Stimulated activated effector memory CD8-positive, alpha-beta T cell treated with anti-CD3 and anti-CD28 coated beads, Interleukin-12 subunit alpha, Interleukin-12 subunit beta, amount 100 ng/mL, for 72 hours (primary cell): ENCODE measurements around the gene IGSF1.
"Not testable (repeated sequence)": the region's sequence is repeated elsewhere in the genome, so short reads cannot be mapped to it uniquely, and the experiment has no call there.

Experiments used
- ATAC-seq: fragments of 150-1000 bp; cut with Tn5 transposase; 2 replicates; pipeline ENCODE4 v1.10.0; 2021
- DNase-seq, 2 donors: peaks; one replicate each; pipeline ENCODE4 v3.0.0; 2021 to 2022; ENCODE audit warnings: low spot score in 2 of 2
- H3K27ac Mint-ChIP-seq: one replicate; pipeline ENCODE4 v1.8.0; 2022; ENCODE audit warnings: mild to moderate bottlenecking, mixed read lengths
- H3K36me3 Mint-ChIP-seq: one replicate; pipeline ENCODE4 v1.8.0; 2022; ENCODE audit warnings: mild to moderate bottlenecking, mixed read lengths
- H3K4me1 Mint-ChIP-seq: one replicate; pipeline ENCODE4 v1.8.0; 2022; ENCODE audit warnings: mixed read lengths
- H3K4me3 Mint-ChIP-seq: one replicate; pipeline ENCODE4 v1.8.0; 2022; ENCODE audit warnings: mild to moderate bottlenecking, mixed read lengths
- H3K9me3 Mint-ChIP-seq: one replicate; pipeline ENCODE4 v1.8.0; 2022; ENCODE audit warnings: mixed read lengths

IGSF1 gene

DNA sequence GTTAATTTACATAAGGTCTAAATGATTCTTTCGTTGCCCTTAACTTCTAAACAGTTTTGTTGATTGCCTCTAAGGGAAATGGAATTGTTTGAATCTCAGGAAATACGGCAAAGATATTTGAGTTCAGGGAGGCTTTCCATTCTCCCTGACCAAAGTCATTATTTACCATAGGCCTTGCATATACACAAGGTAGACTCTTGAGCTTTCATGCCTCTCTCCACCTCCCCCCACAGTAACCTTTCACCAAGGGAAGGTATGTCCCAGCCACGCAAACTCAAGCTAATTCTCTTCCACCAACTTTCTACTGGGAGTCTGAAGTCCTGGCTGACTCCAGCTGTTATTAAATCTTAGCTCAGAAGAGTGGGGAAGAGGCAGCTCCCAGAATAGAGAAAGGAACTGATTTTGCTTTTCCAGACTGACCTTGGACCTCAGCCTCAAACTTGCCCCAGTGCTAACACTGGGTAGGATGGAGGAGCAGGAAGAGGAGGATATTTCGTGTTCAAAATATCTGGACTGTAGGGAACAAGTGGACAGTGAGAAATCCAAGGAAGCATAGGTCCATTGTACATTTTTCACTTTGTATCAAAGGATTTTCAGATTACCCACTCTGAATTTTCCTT lies 1.4 kb downstream of the IGSF1 start:
- Mint-ChIP-seq H3K4me3 (no peak overlapping the region), H3K4me1 (no peaks in the 10 kb centered on the region), H3K9me3 (no peaks in the 10 kb centered on the region), H3K27ac (no peak overlapping the region), H3K36me3 (no peaks in the 10 kb centered on the region)
- DNase-seq, result no peak
- ATAC-seq, result no peak

DNA sequence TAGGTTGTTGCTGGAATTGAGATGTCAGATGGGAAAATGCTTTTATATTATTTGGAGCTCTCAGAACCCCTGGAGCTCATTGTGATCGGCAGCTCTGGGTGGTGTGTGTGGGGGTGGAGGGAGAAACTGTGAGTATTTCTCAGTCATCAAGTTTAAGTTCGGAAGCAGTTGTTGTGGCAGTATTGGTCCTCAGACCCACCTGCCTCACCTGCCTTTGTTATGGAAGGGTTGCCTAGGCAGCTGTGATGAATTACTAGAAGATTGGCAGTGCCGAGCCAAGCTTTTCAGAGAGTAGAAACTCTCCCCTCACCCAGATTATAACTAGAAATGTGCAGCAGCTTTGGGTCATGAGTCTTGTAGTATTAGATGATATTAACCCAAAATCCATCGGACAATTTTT lies 9.5 kb downstream of the IGSF1 start:
- Mint-ChIP-seq H3K9me3 (no peaks in the 10 kb centered on the region), H3K4me3 (no peak overlapping the region), H3K27ac (no peak overlapping the region), H3K4me1 (no peaks in the 10 kb centered on the region), H3K36me3 (no peaks in the 10 kb centered on the region)
- ATAC-seq (no peak), DNase-seq (no peak)

DNA sequence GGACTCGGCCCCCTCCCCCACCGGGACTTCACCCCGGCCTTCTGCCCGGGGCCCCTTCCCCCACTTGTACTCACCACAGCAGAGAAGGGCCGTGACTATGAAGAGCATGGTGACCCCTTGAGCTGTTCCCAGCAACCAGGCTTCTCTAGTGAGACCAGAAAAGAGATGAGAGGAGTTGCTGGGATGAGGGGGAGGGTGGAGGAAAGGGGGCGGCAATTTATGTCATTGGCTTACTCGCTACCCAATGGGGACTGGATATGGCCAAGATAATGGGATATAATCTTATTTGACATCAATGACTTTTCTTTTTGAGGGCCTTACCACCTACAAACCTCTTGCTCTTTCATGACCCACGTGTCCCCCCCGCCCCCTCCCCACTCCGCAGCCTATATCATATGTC lies 9.9 kb downstream of the IGSF1 start:
- H3K27ac Mint-ChIP-seq, result no peak overlapping the region
- H3K4me1 Mint-ChIP-seq, result no peaks in the 10 kb centered on the region
- no peak for DNase-seq

DNA sequence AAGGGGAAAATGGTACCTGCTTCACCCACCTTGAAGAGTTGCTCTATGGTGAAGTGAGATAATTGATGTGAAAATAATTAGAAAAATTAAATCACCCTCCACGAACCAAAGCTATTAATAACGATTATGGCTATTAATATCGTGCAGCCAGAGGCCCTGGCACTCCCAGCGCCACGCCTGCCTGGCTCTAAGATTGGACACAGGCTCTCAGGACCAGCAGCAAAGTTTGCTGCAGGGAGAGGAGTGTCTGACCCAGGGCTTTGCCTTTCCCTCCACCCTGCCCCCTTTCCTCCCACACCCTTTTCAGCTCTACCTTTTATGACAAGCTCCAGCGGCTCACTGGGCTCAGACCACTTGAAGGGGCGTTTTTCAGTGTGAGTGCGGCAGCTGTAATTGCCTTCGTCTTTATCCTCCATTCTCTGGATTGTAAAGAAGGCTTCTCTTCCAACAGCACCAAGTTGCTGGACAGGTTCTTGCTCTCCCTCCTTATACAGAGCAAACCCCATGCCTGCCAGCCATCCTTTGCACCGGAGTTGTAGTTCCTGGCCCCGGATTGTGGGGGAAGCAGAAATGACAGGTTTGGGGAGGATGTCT lies 11.5 kb downstream of the IGSF1 start:
- Mint-ChIP-seq H3K36me3 (no peaks in the 10 kb centered on the region), H3K9me3 (no peaks in the 10 kb centered on the region), H3K4me1 (no peaks in the 10 kb centered on the region), H3K4me3 (no peak overlapping the region), H3K27ac (no peak overlapping the region)
- ATAC-seq (no peak), DNase-seq (no peak)

More for the DNA sequence above, 9.9 kb downstream of the IGSF1 start:
- no peaks in the 10 kb centered on the region for H3K36me3 Mint-ChIP-seq
- no peak overlapping the region for H3K4me3 Mint-ChIP-seq
- no peaks in the 10 kb centered on the region for H3K9me3 Mint-ChIP-seq
- no peak for ATAC-seq

DNA sequence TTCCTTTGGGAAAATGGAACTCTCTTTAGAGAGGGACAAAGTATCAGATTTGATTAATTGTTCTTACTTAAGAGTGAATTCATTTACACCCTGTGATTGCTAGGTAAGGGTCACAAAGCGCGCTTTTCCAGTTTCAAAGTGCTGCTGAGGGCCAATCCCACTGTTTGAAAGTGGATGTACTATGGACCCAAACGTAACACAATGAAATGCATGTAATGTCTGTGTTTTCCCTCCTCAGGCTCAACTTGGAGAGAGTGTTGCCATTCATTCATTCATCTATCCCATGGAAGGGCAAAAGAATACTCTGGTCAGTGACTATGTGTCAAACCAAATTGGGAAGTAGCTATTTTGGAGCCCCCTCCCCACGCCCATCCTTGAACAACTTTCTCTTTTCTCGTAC lies 16.1 kb downstream of the IGSF1 start:
- Mint-ChIP-seq H3K27ac (no peak overlapping the region), H3K9me3 (no peaks in the 10 kb centered on the region), H3K4me1 (no peaks in the 10 kb centered on the region), H3K36me3 (no peaks in the 10 kb centered on the region), H3K4me3 (no peak overlapping the region)
- DNase-seq (no peak), ATAC-seq (no peak)

DNA sequence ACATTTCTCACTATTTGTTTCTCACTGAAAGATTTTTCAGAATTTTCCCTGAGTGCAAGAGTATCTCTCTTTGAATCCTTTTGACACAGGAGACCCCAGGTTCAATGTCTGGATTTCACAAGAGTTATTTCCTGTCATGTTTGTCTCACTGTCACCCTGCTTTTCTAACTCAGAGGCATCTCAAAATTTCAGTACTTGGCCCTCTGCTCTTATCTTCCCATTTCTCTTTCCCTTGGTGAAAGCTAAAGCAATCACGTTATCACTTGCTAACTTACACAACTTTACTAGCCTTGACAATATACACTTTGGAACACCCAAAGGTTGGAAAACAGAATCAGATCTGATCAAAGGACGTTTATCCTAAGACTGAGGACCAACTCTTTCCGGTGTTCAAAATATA lies 17.3 kb downstream of the IGSF1 start:
- Mint-ChIP-seq H3K4me1 (no peaks in the 10 kb centered on the region), H3K9me3 (no peaks in the 10 kb centered on the region), H3K27ac (no peak overlapping the region), H3K4me3 (no peak overlapping the region), H3K36me3 (no peaks in the 10 kb centered on the region)
- DNase-seq, result no peak
- ATAC-seq, result no peak

DNA sequence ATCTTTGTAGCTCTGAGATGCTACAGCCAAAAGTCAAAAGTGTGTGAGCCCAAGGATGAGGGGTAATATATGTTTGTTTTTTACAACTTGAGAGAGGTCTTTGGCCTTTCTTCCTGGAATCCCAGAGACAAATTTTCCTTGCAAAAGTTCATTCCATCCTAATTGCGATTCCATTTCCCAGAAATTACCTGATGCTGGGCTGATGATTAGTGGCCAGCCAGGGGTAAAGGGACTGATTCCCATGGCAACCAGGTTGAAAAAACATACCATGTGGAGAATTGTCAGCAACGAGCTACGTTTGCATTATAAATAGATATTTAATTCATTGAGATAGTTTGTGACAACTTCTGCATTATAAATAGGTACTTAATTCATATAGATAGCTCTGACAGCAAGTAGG lies 17.8 kb downstream of the IGSF1 start:
- no peak for ATAC-seq
- Mint-ChIP-seq H3K4me3 (no peak overlapping the region), H3K27ac (no peak overlapping the region)

DNA sequence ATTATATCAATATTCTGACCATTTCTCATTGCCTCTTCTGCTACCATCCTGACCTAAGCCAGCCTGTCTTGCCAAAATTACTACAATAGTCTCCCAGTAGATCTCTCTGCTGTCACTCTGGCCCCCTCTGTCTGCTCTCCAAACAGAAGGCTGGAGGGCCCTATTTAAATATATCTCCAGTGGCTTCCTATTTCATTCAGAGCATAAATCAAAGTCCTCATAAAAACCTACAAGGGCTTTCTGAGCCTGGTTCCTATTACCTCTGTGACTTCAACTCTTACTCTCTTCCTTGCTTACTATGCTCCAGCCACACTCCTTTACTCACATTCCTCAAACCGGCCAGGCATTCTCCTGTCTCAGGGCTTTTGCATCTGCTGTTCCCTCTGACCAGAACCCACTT lies 19.0 kb downstream of the IGSF1 start:
- no peaks in the 10 kb centered on the region for H3K9me3 Mint-ChIP-seq
- no peak for DNase-seq
- H3K4me3 Mint-ChIP-seq, result no peak overlapping the region
- ATAC-seq, result no peak
- H3K36me3 Mint-ChIP-seq, result no peaks in the 10 kb centered on the region
- H3K27ac Mint-ChIP-seq, result no peak overlapping the region
- H3K4me1 Mint-ChIP-seq, result no peaks in the 10 kb centered on the region

More for the DNA sequence above, 17.8 kb downstream of the IGSF1 start:
- Mint-ChIP-seq H3K9me3 (no peaks in the 10 kb centered on the region), H3K4me1 (no peaks in the 10 kb centered on the region), H3K36me3 (no peaks in the 10 kb centered on the region)
- DNase-seq, result no peak

DNA sequence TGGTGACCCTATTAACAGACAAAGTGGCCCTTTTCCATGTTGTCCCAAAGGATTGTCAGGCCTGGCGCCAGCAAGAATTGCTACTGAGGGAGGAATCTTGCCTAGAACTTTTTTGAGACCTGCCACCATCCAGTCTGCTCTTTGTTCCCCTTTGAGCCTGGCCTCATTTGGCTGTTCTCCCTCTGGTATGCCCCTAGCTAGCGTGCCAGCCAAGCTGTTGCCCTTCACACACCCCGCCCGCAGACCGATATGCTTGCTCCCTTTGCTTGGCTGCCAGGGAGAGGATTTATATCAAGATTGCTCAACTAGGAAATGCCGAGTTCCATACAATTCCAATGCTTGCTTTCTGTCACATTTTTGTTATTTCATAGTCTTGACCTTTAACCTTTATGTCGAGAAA lies 24.4 kb downstream of the IGSF1 start:
- no peaks in the 10 kb centered on the region for H3K36me3 Mint-ChIP-seq
- no peak for DNase-seq
- no peak for ATAC-seq
- no peak overlapping the region for H3K4me3 Mint-ChIP-seq
- no peaks in the 10 kb centered on the region for H3K9me3 Mint-ChIP-seq
- no peaks in the 10 kb centered on the region for H3K4me1 Mint-ChIP-seq
- H3K27ac Mint-ChIP-seq, result no peak overlapping the region

DNA sequence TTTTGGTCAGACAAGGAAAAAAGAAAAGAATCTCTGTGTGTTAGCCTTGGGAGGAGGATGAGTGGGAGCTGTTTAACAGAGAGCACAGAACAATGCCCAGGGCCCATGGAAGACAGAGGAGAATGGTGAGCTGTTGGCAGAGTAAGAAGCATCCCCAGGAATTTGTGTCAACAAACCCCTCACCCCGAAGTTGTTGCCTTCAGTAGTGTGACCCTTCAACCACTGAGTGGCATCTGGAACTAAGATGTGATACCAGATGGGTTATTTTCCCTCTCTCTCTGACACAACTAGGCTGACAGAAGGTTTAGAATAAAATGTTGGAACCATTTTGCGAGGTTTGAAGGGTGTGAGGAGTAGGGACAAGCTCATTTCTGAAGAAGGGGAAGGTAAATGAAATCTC lies 25.1 kb downstream of the IGSF1 start:
- H3K9me3 Mint-ChIP-seq, result no peaks in the 10 kb centered on the region
- no peak for DNase-seq
- H3K4me3 Mint-ChIP-seq, result no peak overlapping the region
- H3K36me3 Mint-ChIP-seq, result no peaks in the 10 kb centered on the region
- no peak for ATAC-seq
- no peaks in the 10 kb centered on the region for H3K4me1 Mint-ChIP-seq
- H3K27ac Mint-ChIP-seq, result no peak overlapping the region

DNA sequence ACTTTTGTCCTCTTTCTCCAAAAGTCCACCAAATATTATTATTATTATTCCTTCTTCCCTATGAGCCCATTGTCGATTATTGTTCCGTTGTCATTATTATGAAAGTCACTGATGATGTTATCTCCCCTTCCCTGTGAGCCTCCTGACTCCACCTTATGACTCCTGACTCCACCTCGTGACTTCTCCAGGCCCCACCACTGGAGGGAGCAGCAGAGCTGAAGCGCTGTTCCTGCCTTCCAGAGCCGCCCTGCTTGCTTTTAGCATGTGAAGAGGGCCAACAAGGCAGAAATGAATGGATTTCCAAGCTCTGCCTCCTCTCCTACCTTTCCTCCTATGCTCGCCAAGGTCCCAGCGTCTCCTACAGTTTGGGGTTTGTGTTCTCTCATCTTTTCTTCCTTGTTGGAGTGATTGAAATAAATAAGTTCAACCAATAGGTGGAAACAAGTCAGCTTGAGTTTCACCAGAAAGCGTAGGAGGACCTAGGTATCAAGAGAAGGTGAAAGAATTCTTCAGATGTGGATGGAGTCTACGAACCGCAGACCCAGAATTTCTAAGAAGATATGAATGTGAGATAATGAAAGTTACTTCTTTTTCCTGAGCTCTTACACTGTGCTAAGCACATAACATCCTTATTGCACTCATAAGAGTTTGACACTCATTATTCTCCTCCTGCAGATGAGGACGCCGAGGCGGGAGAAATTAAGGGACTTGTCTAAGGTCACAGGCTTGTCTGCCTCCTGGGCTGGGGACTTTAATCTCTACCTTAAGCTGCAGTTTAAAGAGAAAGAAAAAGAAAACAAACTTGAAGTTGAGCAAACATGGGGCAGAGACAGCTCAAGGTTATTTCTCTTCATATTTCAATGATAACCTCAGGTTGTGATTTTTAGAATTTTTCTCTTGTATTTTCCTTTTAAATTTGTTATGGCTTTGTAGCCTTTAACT lies 26.1 kb downstream of the IGSF1 start:
- Mint-ChIP-seq H3K4me1 (no peaks in the 10 kb centered on the region), H3K36me3 (no peaks in the 10 kb centered on the region), H3K27ac (no peak overlapping the region), H3K9me3 (no peaks in the 10 kb centered on the region), H3K4me3 (no peak overlapping the region)
- ATAC-seq, result no peak
- DNase-seq, result no peak

DNA sequence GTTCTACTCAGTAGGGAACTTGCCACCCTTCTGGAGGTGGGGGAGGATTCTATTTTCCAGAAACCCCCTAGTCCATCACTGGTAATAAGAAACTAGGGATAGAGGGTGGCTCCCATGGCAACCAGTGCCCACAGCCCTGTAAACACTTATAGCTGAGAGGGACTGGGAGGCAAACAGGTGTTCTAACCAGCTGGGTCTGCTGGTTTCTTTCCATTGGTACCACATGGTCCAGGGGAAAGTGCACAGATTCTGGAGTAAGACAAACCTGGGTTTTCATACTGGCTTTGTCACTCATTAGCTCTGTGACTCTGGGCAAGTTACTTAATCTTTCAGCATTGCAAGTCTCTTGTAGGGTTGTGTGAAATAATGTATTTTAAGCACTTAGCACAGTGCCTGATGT lies 26.9 kb downstream of the IGSF1 start:
- H3K9me3 Mint-ChIP-seq, result no peaks in the 10 kb centered on the region

DNA sequence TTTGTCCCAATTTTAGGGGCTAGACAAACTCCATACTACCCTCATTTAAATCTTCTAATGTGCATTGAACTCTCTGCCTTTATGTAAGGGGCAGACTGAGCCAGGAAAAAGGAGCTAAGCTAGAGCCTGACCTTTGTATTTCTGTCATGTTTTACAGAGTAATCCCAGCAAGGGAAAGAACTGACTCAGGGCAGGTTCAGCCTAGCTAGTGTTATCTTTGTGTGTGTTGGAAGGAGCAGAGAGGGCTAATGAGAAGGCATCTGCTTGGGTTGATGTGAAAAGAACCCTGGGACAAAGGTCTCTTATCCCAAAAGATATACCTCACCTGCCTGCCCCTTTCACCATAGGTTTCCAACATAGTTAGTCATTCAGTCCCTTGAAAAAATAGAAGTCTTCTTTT lies 31.7 kb downstream of the IGSF1 start:
- no peak for ATAC-seq
- Mint-ChIP-seq H3K36me3 (no peaks in the 10 kb centered on the region), H3K9me3 (no peaks in the 10 kb centered on the region), H3K4me3 (no peak overlapping the region), H3K4me1 (no peaks in the 10 kb centered on the region), H3K27ac (no peak overlapping the region)
- DNase-seq, result no peak

More for the DNA sequence above, 26.9 kb downstream of the IGSF1 start:
- ATAC-seq (no peak), DNase-seq (no peak)
- Mint-ChIP-seq H3K27ac (no peak overlapping the region), H3K4me3 (no peak overlapping the region), H3K4me1 (no peaks in the 10 kb centered on the region), H3K36me3 (no peaks in the 10 kb centered on the region)

DNA sequence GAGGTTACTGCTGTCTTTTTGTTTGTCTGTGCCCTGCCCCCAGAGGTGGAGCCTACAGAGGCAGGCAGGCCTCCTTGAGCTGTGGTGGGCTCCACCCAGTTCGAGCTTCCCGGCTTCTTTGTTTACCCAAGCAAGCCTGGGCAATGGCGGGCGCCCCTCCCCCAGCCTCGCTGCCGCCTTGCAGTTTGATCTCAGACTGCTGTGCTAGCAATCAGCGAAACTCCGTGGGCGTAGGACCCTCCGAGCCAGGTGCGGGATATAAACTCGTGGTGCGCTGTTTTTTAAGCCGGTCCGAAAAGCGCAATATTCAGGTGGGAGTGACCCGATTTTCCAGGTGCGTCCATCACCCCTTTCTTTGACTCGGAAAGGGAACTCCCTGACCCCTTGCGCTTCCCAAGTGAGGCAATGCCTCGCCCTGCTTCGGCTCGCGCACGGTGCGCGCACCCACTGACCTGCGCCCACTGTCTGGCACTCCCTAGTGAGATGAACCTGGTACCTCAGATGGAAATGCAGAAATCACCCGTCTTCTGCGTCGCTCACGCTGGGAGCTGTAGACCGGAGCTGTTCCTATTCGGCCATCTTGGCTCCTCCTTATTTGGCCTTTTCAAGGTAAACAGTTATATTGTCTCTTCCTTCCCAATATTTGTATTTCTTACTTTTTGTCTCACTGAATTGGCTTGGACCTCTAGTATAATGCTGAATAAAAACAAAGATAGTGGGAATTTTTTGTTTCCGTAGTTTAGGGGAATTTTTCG lies 37.9 kb downstream of the IGSF1 start:
- not testable (repeated sequence) for H3K4me1 Mint-ChIP-seq, H3K4me3 Mint-ChIP-seq, H3K27ac Mint-ChIP-seq, ATAC-seq, DNase-seq, H3K36me3 Mint-ChIP-seq, H3K9me3 Mint-ChIP-seq

DNA sequence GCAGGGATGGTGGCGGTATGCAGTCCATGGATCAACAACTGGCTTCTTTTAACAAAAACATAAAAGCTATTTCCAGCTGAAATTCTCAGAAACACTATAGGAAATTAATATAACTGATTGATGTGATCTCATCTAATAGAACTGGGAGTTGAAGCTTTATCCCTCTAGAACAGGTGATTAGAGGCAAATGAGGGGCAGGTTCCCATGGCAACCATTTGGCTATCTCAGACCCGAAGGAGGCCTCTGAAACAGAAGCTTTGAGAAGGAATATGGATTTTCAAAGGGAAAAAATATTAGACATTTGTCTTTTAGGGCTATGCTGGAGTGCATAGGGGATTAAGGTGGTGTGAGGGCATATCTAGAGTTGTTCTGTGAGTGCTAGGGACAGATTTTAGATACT lies 50.0 kb downstream of the IGSF1 start:
- no peak for DNase-seq
- no peaks in the 10 kb centered on the region for H3K4me1 Mint-ChIP-seq

More for the DNA sequence above, 50.0 kb downstream of the IGSF1 start:
- H3K9me3 Mint-ChIP-seq, result no peaks in the 10 kb centered on the region
- H3K27ac Mint-ChIP-seq, result no peak overlapping the region
- ATAC-seq, result no peak
- no peak overlapping the region for H3K4me3 Mint-ChIP-seq
- no peaks in the 10 kb centered on the region for H3K36me3 Mint-ChIP-seq
